Measurements from ENCODE around the gene UBE2N.

UBE2N gene

DNA sequence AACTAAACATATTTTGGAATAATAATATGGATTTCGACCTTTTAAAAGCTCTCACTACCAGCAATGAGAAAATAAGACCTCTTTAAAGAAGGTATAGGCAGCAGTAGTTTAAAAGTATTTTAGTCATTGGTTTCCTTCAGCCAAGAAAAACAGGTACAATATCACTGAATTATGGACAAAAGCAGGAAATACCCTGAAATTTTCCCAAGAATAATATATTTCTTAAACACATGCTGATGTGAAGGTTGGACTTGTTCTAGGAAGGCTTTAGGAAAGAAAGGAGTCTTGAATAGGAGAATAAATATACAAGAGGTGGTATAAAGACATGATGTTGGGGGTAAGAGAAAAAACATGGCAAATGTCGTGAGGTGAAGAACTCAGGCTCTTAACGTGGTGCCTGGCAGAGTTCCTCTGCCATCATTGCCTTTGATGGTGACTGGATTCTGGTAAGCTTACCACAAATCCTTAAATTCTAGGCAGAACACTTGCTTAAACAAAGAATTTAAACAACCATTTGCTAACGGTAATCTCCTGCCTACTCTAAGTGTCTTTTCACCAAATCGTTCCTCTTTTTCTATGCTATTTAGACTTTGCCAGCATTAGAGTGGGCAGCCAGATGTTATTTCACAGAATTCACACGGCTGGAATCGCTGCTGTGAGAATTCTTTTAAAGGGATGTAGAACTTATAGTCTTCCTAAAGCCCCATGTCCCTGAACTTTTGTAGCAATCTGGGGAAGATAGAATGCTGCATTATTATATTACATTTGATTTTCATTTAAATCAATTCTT lies 75.9 kb downstream of the UBE2N start:
- Histone ChIP-seq H3K27me3 (ENCODE audit: insufficient read depth, low read length, poor library complexity) (no peaks in the 10 kb centered on the region), H2AK5ac (ENCODE audit: low read length) (no peak overlapping the region), H3K4me1 (ENCODE audit: control insufficient read depth, low read depth, low read length) (peaks cover 2% of the 10 kb centered on the region), H4K5ac (ENCODE audit: low read length) (no peak overlapping the region), H3K36me3 (ENCODE audit: control insufficient read depth, insufficient read depth, low read length) (no peaks in the 10 kb centered on the region), H3K4me2 (ENCODE audit: low read length) (no peak overlapping the region), H3K4me3 (ENCODE audit: low read length) (no peak overlapping the region), H4K8ac (ENCODE audit: low read depth, low read length) (no peak overlapping the region), H2BK120ac (ENCODE audit: low read depth, low read length) (no peak overlapping the region), H3K56ac (ENCODE audit: low read length) (no peak overlapping the region), H3K4ac (ENCODE audit: low read depth, low read length) (no peak overlapping the region), H2BK15ac (replicated peaks; ENCODE audit: low read depth) (no peak overlapping the region), H3K27ac (ENCODE audit: low read depth, low read length) (no peak overlapping the region), H3K79me1 (ENCODE audit: low read length) (no peaks in the 10 kb centered on the region), H3K79me2 (ENCODE audit: control insufficient read depth, insufficient read depth, low read length) (no peaks in the 10 kb centered on the region), H3K9ac (ENCODE audit: low read length) (no peak overlapping the region), H3K18ac (ENCODE audit: low read length) (no peak overlapping the region), H3K23ac (ENCODE audit: low read length) (no peak overlapping the region), H2BK5ac (ENCODE audit: low read length) (no peak overlapping the region)
- no peak for DNase-seq
- no CpG with 5 or more reads among the region's 7 CpGs for WGBS (ENCODE audit: extremely low coverage, insufficient coverage, low lambda C conversion rate)

- no peak overlapping the region for H3K56ac ChIP-seq (ENCODE audit: low read length)
- no peak overlapping the region for H3K18ac ChIP-seq (ENCODE audit: low read length)
- no peak overlapping the region for H2AK5ac ChIP-seq (ENCODE audit: low read length)
- H3K36me3 ChIP-seq (ENCODE audit: control insufficient read depth, insufficient read depth, low read length) = no peaks in the 10 kb centered on the region
- H3K4me3 ChIP-seq (ENCODE audit: low read length) = no peak overlapping the region
- WGBS (ENCODE audit: extremely low coverage, insufficient coverage, low lambda C conversion rate) = no CpG with 5 or more reads among the region's 3 CpGs
- H3K79me1 ChIP-seq (ENCODE audit: low read length) = no peaks in the 10 kb centered on the region
- no peak overlapping the region for H2BK120ac ChIP-seq (ENCODE audit: low read depth, low read length)
- H3K4me2 ChIP-seq (ENCODE audit: low read length) = no peak overlapping the region
- H4K8ac ChIP-seq (ENCODE audit: low read depth, low read length) = no peak overlapping the region
- H3K27me3 ChIP-seq (ENCODE audit: insufficient read depth, low read length, poor library complexity) = no peaks in the 10 kb centered on the region
- H4K5ac ChIP-seq (ENCODE audit: low read length) = no peak overlapping the region
- H3K79me2 ChIP-seq (ENCODE audit: control insufficient read depth, insufficient read depth, low read length) = no peaks in the 10 kb centered on the region
- no peak overlapping the region for H3K9ac ChIP-seq (ENCODE audit: low read length)
- H3K23ac ChIP-seq (ENCODE audit: low read length) = no peak overlapping the region
- DNase-seq = no peak
- no peak overlapping the region for H2BK5ac ChIP-seq (ENCODE audit: low read length)
- no peak overlapping the region for H3K27ac ChIP-seq (ENCODE audit: low read depth, low read length)
- no peak overlapping the region for H2BK15ac ChIP-seq (replicated peaks; ENCODE audit: low read depth)
- H3K4me1 ChIP-seq (ENCODE audit: control insufficient read depth, low read depth, low read length) = peaks cover 2% of the 10 kb centered on the region
- no peak overlapping the region for H3K4ac ChIP-seq (ENCODE audit: low read depth, low read length)
Measured at GRCh38 chr12:93363841-93364297, 77.9 kb downstream of the UBE2N start.

DNA sequence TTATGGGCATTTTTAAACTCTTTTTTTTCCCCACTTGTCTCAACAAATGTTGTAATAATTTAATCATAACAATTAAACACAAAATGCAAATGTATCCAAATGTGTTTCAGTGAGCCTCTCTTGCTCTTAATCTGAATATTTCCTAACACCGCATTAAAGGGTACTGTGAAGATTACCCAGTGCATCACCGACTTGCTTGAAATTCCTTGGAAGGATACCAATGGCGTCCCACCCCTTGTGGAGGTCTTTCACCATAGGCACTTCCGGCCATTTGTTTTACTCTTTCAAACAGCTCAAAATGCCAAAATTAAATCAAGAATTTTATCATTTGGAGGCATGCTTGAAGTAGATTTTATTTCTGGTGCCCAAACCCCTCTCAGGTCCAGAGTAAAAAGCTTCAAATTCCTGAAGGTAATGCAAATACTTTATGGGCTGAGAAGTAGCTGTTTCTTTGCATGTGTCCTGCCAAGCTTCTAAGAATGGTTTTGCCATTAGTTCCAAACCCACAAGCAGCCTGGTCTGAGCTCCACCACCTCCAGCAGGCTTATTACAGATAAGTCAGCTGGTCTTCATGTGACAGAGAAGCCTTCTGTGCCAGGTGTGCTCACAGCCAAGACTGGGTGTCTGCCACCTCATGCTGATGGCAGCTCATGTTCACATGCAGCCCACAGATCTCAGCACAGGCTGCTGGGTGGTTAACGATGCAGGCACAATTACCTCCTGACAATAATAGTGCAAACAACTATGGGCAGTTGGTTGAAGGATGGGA lies 80.4 kb downstream of the UBE2N start:
- no peaks in the 10 kb centered on the region for H3K79me1 ChIP-seq (ENCODE audit: low read length)
- no peaks in the 10 kb centered on the region for H3K79me2 ChIP-seq (ENCODE audit: control insufficient read depth, insufficient read depth, low read length)
- no peaks in the 10 kb centered on the region for H3K36me3 ChIP-seq (ENCODE audit: control insufficient read depth, insufficient read depth, low read length)
- H4K8ac ChIP-seq (ENCODE audit: low read depth, low read length) = no peak overlapping the region
- H3K23ac ChIP-seq (ENCODE audit: low read length) = no peak overlapping the region
- no peak overlapping the region for H2AK5ac ChIP-seq (ENCODE audit: low read length)
- no CpG with 5 or more reads among the region's 5 CpGs for WGBS (ENCODE audit: extremely low coverage, insufficient coverage, low lambda C conversion rate)
- no peak overlapping the region for H4K5ac ChIP-seq (ENCODE audit: low read length)
- H3K27me3 ChIP-seq (ENCODE audit: insufficient read depth, low read length, poor library complexity) = no peaks in the 10 kb centered on the region
- no peak overlapping the region for H2BK15ac ChIP-seq (replicated peaks; ENCODE audit: low read depth)
- DNase-seq = peak; percentile 8
- no peak overlapping the region for H3K18ac ChIP-seq (ENCODE audit: low read length)
- no peak overlapping the region for H2BK120ac ChIP-seq (ENCODE audit: low read depth, low read length)
- H3K4ac ChIP-seq (ENCODE audit: low read depth, low read length) = no peak overlapping the region
- no peak overlapping the region for H3K56ac ChIP-seq (ENCODE audit: low read length)
- H2BK5ac ChIP-seq (ENCODE audit: low read length) = no peak overlapping the region
- peaks cover 2% of the 10 kb centered on the region for H3K4me1 ChIP-seq (ENCODE audit: control insufficient read depth, low read depth, low read length)
- no peak overlapping the region for H3K27ac ChIP-seq (ENCODE audit: low read depth, low read length)
- no peak overlapping the region for H3K4me3 ChIP-seq (ENCODE audit: low read length)
- no peak overlapping the region for H3K4me2 ChIP-seq (ENCODE audit: low read length)
- H3K9ac ChIP-seq (ENCODE audit: low read length) = no peak overlapping the region

DNA sequence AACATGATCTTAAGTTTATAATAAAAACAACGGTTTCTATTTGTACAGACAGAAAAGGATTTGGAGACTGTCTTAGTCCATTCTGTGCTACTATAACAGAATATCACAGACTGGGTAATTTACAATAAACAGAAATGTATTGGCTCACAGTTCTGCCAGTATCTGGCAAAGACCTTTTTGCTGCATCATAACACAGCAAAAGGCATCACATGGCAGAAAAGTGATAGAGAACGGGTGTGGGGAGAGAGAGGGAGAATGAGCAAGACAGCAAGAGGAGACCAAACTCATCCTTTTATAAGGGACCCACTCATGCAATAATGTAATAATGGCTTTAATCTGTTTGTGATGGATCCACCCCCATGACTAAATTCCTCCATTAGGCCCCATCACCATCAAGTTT lies 81.1 kb downstream of the UBE2N start:
- Histone ChIP-seq H2BK5ac (ENCODE audit: low read length) (no peak overlapping the region), H3K36me3 (ENCODE audit: control insufficient read depth, insufficient read depth, low read length) (no peaks in the 10 kb centered on the region), H3K56ac (ENCODE audit: low read length) (no peak overlapping the region), H3K9ac (ENCODE audit: low read length) (no peak overlapping the region), H3K23ac (ENCODE audit: low read length) (no peak overlapping the region), H3K18ac (ENCODE audit: low read length) (no peak overlapping the region), H3K4ac (ENCODE audit: low read depth, low read length) (no peak overlapping the region), H3K79me1 (ENCODE audit: low read length) (no peaks in the 10 kb centered on the region), H3K4me3 (ENCODE audit: low read length) (no peak overlapping the region), H3K79me2 (ENCODE audit: control insufficient read depth, insufficient read depth, low read length) (no peaks in the 10 kb centered on the region), H4K8ac (ENCODE audit: low read depth, low read length) (no peak overlapping the region), H2BK15ac (replicated peaks; ENCODE audit: low read depth) (no peak overlapping the region), H4K5ac (ENCODE audit: low read length) (no peak overlapping the region), H2BK120ac (ENCODE audit: low read depth, low read length) (no peak overlapping the region), H2AK5ac (ENCODE audit: low read length) (no peak overlapping the region), H3K4me2 (ENCODE audit: low read length) (no peak overlapping the region), H3K27me3 (ENCODE audit: insufficient read depth, low read length, poor library complexity) (no peaks in the 10 kb centered on the region), H3K27ac (ENCODE audit: low read depth, low read length) (no peak overlapping the region), H3K4me1 (ENCODE audit: control insufficient read depth, low read depth, low read length) (peaks cover 2% of the 10 kb centered on the region)
- WGBS (ENCODE audit: extremely low coverage, insufficient coverage, low lambda C conversion rate) = no CpG with 5 or more reads among the region's 2 CpGs
- no peak for DNase-seq

- no peaks in the 10 kb centered on the region for H3K79me1 ChIP-seq (ENCODE audit: low read length)
- H3K18ac ChIP-seq (ENCODE audit: low read length) = no peak overlapping the region
- no peak for DNase-seq
- H3K9ac ChIP-seq (ENCODE audit: low read length) = no peak overlapping the region
- H3K56ac ChIP-seq (ENCODE audit: low read length) = no peak overlapping the region
- peaks cover 2% of the 10 kb centered on the region for H3K4me1 ChIP-seq (ENCODE audit: control insufficient read depth, low read depth, low read length)
- no peak overlapping the region for H4K8ac ChIP-seq (ENCODE audit: low read depth, low read length)
- no peak overlapping the region for H3K4me2 ChIP-seq (ENCODE audit: low read length)
- H2AK5ac ChIP-seq (ENCODE audit: low read length) = no peak overlapping the region
- H3K79me2 ChIP-seq (ENCODE audit: control insufficient read depth, insufficient read depth, low read length) = no peaks in the 10 kb centered on the region
- no peak overlapping the region for H2BK15ac ChIP-seq (replicated peaks; ENCODE audit: low read depth)
- no peak overlapping the region for H3K4me3 ChIP-seq (ENCODE audit: low read length)
- no CpG with 5 or more reads among the region's 2 CpGs for WGBS (ENCODE audit: extremely low coverage, insufficient coverage, low lambda C conversion rate)
- H4K5ac ChIP-seq (ENCODE audit: low read length) = no peak overlapping the region
- no peak overlapping the region for H3K27ac ChIP-seq (ENCODE audit: low read depth, low read length)
- no peak overlapping the region for H3K23ac ChIP-seq (ENCODE audit: low read length)
- no peaks in the 10 kb centered on the region for H3K27me3 ChIP-seq (ENCODE audit: insufficient read depth, low read length, poor library complexity)
- H2BK5ac ChIP-seq (ENCODE audit: low read length) = no peak overlapping the region
- H3K4ac ChIP-seq (ENCODE audit: low read depth, low read length) = no peak overlapping the region
- H3K36me3 ChIP-seq (ENCODE audit: control insufficient read depth, insufficient read depth, low read length) = no peaks in the 10 kb centered on the region
- no peak overlapping the region for H2BK120ac ChIP-seq (ENCODE audit: low read depth, low read length)
Measured at GRCh38 chr12:93358821-93359220, 82.9 kb downstream of the UBE2N start.

Measured in mesendoderm (in vitro differentiated cells).